GM20431 (cell line): ENCODE results near the gene CA6.
"Not testable (repeated sequence)": the region's sequence is repeated elsewhere in the genome, so short reads cannot be mapped to it uniquely, and the experiment has no call there.

ENCODE experiments used
- in situ Hi-C: fragments of 300-500 bp; cut with MseI, MboI; formaldehyde crosslinking; loops from one replicate; pipeline ENCODE4 v1.15.0; 2020; ENCODE audit warnings: low sequenced_read_pairs; ENCODE audit not compliant: unreplicated experiment

Gene CA6

GRCh38 chr1:8925960-8926359 lies 19.7 kb upstream of the CA6 start:
- in situ Hi-C loops: no loop called here

- in situ Hi-C loops: no loop called here
These were observed 18.7 kb upstream of the CA6 start for GRCh38 chr1:8926707-8927694.

- in situ Hi-C loops: no loop called here
These were observed 15.6 kb upstream of the CA6 start for GRCh38 chr1:8930116-8930515.

- in situ Hi-C loops: not testable (repeated sequence)
These were observed 8.6 kb upstream of the CA6 start for GRCh38 chr1:8937051-8937450.

GRCh38 chr1:8937701-8938100 lies 8.0 kb upstream of the CA6 start:
- in situ Hi-C loops: no loop called here

- in situ Hi-C loops: no loop called here
These were observed 7.3 kb upstream of the CA6 start for GRCh38 chr1:8938232-8938999.

- in situ Hi-C loops: no loop called here
These were observed 6.7 kb upstream of the CA6 start for GRCh38 chr1:8939000-8939265.

GRCh38 chr1:8939362-8939995 lies 6.2 kb upstream of the CA6 start:
- in situ Hi-C loops: no loop called here

- in situ Hi-C loops: no loop called here
These were observed 3.8 kb upstream of the CA6 start for GRCh38 chr1:8941906-8942305.

- in situ Hi-C loops: no loop called here
These were observed 1.9 kb upstream of the CA6 start for GRCh38 chr1:8943498-8944405.

GRCh38 chr1:8947127-8947691 lies 1.5 kb downstream of the CA6 start:
- in situ Hi-C loops: no loop called here

- in situ Hi-C loops: no loop called here
These were observed 4.6 kb downstream of the CA6 start for GRCh38 chr1:8950309-8950708.

GRCh38 chr1:8951231-8951630 lies 5.6 kb downstream of the CA6 start:
- in situ Hi-C loops: no loop called here

- in situ Hi-C loops: no loop called here
These were observed 9.7 kb downstream of the CA6 start for GRCh38 chr1:8955406-8955805.

- in situ Hi-C loops: no loop called here
These were observed 11.0 kb downstream of the CA6 start for GRCh38 chr1:8956461-8957349.

GRCh38 chr1:8962812-8963530 lies 17.3 kb downstream of the CA6 start:
- in situ Hi-C loops: no loop called here

- in situ Hi-C loops: no loop called here
These were observed 18.3 kb downstream of the CA6 start for GRCh38 chr1:8963963-8964362.
